ELR (cell line): ENCODE results near the gene HCN1.
"Not testable (repeated sequence)": the region's sequence is repeated elsewhere in the genome, so short reads cannot be mapped to it uniquely, and the experiment has no call there.

Source experiments
- DNase-seq: peaks from one replicate; pipeline ENCODE4 v3.0.0-alpha.2; 2015; ENCODE audit warnings: low read depth

HCN1 gene

DNA sequence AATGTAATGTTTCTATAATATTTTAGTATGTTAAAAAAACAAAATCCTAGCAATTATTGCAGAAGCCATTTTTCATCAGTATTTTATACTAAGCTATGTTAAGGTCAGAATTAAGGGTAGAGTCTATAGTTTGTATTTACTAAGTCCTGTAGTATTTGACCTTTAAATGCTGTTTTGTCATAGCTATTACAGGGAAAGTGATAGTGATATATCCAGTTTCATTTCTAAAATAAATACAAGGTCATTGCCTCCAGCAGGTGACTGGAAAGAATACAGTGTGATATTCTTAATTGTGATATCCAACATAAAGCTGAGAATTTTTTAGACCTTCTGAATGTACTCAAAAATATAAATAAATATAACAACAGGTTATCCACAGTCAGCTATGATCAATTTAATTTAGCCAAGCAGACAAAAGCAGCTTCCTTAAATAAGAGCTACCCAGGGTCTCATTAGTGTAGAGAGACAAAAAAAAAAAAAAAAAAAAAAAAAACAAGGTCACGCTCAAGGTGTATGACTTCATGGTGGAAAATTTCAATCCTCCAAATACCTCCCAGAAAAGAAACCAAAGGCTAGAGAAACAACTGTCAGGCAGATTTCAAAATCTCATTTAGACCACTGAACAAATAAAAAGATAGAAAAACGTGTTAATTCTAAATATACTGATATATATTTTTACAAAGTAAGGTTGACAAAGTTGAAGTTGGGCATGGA lies 278.7 kb downstream of the HCN1 start:
- DNase-seq, result no peak

- DNase-seq, result no peak
Observed at GRCh38 chr5:45414620-45415573, 281.3 kb downstream of the HCN1 start.

DNA sequence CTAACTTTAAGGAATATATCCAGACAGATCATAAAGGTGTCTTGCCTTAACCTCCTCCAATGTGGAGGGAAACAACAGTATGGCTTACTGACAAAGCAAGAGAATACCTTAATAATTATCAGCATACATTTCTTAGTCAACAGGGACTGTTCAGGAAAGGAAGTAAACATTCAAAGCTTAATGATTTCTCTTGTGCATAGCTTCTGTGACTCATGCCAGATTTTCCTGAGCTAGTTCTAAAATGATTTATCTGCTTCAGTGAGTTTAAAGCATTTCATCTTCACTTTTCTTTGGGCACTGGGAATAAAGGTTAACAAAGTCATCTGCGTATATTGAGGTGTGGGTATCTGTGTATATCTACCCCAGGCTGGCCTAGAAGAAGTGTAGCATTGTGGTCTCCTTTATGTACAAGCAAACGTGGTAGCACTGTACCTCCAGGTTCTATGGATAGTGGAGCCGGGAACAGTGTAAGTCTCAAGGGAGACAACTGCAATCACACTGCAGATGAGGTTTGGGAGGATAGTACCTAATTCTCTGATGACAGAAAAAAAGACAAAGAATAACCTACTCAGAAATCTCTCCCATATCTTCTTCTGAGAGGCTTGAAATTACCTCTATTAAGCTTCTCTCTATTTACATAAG lies 284.1 kb downstream of the HCN1 start:
- peak; percentile 36 for DNase-seq

- DNase-seq, result no peak
Observed at GRCh38 chr5:45410304-45410995, 285.7 kb downstream of the HCN1 start.

GRCh38 chr5:45408067-45408466 lies 288.1 kb downstream of the HCN1 start:
- peak; percentile 24 for DNase-seq

DNA sequence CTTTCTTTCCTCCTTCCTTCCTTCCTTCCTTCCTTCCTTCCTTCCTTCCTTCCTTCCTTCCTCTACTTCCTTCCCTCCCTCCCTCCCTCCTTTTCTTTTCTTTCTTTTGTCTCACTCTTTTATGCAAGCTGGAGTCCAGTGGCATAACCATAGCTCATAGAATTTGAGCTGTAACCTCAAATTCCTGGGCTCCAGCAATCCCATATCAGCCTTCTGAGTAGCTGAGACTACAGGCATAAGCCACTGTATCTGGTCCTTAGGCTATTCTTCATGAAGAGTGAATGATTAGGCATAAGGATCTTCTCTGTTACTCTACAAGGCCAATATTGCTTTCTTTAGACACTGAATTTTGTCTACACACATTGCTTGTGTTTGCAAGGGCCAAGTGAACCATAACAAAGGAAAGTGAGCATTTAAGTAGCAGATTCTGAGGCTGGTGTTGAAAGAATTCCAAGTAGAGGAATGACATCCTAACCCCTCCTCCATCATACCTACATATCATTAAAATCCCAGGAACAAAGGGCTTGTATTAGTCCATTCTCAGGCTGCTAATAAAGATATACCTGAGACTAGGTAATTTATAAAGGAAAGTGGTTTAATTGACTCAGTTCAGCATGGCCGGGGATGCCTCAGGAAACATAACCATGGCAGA lies 293.2 kb downstream of the HCN1 start:
- no peak for DNase-seq

DNA sequence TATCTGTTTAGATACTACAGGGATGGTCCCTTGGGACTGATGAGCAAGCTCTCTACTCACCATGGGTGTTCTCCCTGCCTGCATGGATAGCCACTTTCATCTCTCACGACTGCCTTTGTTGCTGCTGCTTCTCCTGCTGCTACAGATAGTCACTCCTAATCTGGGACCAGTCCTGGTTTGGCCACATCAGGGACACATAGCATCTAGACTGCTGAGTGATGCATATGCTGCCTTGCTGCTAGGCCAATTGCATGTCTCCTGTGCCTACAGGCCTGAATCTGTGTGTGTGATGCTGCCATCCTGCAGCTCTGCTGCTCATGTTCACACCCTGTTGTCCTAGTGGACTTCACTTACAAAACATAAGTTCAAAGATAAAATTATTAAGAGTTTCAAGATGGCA lies 297.1 kb downstream of the HCN1 start:
- no peak for DNase-seq

- DNase-seq, result peak; percentile 75
Observed at GRCh38 chr5:45385321-45386058, 310.7 kb downstream of the HCN1 start.

DNA sequence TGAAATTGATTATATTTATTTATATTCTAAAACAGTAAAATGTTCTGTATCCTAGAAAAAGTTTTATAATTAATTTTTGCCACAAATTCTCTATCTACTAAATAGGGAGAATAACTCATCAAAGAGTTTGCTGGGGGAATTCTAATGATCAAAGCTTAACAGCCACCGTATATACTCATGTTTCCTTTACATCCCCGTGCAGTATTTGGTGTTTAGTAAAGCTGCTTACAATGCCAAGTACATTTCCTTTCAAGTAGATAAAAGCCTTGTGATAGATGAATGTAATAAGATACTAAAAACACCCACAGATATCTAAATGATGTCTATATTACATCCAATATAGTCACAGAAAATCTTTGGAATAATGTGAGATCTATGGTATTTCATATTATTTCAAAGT lies 312.2 kb downstream of the HCN1 start:
- no peak for DNase-seq

DNA sequence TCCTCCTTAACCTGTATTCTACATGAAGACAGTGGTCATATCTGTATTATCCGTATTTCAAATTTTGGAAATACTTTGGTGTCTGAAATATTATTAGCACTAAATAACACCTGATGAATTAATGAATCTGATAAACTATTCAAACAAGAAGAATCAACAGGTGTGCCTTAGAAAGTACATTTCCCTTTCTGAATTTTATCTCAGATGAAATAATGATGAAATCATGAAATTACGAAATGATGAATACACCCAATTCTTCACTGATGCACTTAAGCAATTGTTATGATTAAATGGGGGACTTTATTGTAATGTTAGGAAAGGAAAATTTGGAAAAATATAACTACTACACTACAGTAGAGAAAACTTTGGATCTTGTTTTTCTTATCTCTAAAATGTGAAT lies 313.6 kb downstream of the HCN1 start:
- DNase-seq, result no peak

DNA sequence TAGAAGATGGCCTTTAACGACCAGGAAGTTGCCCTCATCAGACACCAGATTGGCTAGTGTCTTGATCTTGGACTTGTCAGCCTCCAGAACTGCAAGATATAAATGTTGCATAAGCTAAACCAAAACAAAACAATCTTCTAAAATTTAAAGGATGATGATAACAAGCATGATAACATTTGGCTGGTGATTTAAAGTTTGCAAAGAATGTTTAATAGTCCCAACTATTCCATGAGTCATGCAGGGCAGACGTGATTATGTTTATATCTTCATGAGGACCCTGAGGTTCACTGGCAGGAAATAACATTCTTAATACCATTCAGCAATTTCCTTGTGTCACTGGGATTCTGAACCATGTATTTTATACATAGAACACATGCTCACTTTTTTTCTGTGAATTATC lies 319.8 kb downstream of the HCN1 start:
- peak; percentile 57 for DNase-seq

DNA sequence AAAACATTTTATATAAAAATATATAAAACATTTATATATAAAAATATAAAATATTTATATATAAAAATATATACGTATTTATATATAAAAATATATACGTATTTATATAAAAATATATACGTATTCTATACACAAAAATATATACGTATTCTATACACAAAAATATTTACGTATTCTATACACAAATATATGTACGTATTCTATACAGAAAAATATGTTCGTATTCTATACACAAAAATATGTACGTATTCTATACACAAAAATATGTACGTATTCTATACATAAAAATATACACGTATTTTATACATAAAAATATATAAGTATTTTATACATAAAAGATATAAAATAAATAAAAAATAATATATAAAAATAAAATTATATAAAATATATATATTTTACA lies 323.6 kb downstream of the HCN1 start:
- DNase-seq, result no peak

GRCh38 chr5:45371423-45371822 lies 324.8 kb downstream of the HCN1 start:
- not testable (repeated sequence) for DNase-seq

- no peak for DNase-seq
Observed at GRCh38 chr5:45355189-45355992, 340.8 kb downstream of the HCN1 start.

DNA sequence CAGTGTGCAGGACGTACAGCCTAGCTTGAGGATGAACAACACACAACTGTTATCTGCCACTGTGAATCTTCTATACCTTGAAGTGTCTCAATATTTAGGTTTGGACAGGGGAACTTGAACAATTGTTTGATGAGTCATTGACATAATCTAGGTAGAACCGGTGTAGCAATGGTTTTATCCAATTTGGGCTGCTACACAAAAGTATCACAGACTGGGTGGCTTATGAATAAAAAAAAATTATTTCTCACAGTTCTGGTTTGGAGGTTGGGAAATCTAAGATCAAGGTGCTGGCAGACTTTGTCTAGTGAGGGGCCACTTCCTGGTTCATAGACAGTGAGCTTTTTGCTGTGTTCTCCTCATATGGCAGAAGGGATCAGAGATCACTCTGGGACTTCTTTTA lies 359.7 kb downstream of the HCN1 start:
- no peak for DNase-seq

DNA sequence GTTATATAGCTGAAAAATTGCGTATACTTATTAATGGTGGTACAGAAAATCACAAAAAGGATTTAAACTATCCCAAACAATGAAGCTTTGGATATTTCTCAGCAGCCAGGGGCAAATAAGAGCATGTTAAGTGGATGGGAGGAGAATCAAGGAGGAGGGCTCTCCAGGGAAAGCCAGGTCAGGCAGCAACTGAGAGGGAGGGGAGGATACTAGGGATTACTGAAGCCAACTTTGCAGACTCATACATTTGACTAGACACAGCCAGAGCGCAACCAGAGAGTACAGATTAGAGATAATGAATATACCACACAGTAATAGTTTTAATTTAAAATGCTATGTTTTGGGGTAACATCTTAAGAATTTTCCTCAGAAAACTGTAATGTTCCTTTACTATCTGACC lies 360.2 kb downstream of the HCN1 start:
- no peak for DNase-seq

- no peak for DNase-seq
Observed at GRCh38 chr5:45335346-45335745, 360.8 kb downstream of the HCN1 start.

- no peak for DNase-seq
Observed at GRCh38 chr5:45334939-45335338, 361.2 kb downstream of the HCN1 start.

GRCh38 chr5:45312627-45313026 lies 383.6 kb downstream of the HCN1 start:
- DNase-seq, result not testable (repeated sequence)

DNA sequence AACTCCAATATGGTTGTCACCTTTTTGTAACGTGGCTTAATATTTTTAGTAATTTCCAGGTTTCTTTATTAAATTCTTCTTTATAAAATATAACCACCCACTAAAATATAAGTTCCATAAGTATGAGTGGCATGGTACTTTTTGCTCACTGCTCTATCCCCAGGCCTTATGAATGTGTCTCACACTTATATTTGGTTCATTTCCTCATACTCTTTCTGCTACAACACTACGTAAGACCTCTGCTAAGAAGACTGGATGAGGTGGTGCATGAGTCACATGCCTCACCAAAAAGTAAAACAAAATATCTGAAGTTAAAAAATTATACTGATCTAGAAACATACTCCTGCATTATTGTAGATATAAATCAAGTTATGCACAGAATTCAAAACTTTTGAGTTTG lies 400.9 kb downstream of the HCN1 start:
- DNase-seq, result no peak
